Left lung (tissue), 10 donors: ENCODE data around the gene AWAT2. TPM values are rescaled to one million over a fixed set of nuclear protein-coding genes. Genes with fewer than 3 reads are reported as not detected.

Experiments
- ATAC-seq: fragments of 200-7000 bp; cut with Tn5 transposase; one replicate; pipeline ENCODE4 v1.9.1; 2020; ENCODE audit warnings: moderate library complexity
- DNase-seq, 4 donors: peaks; one replicate each; pipeline ENCODE4 v3.0.0-alpha.2; 2013 to 2020
- H3K27ac ChIP-seq, 2 donors: fragments of 200-600 bp; sonication (generic) in 1 of 2; one replicate each; pipeline versions ENCODE4 v1.5.0 to v1.8.0; 2020 to 2021
- H3K27me3 ChIP-seq, 2 donors: fragments of 200-600 bp; sonication (generic) in 1 of 2; one replicate each; pipeline versions ENCODE4 v1.5.0 to v1.8.0; 2020 to 2021
- H3K36me3 ChIP-seq, 2 donors: fragments of 200-600 bp; sonication (generic) in 1 of 2; one replicate each; pipeline versions ENCODE4 v1.5.0 to v1.8.0; 2020 to 2021
- H3K4me1 ChIP-seq, 2 donors: fragments of 200-600 bp; one replicate each; pipeline ENCODE4 v1.8.0; 2021
- H3K4me3 ChIP-seq, 2 donors: fragments of 200-600 bp; sonication (generic) in 1 of 2; one replicate each; pipeline versions ENCODE4 v1.5.0 to v1.8.0; 2020 to 2021; ENCODE audit warnings: mild to moderate bottlenecking in 1 of 2
- H3K9me3 ChIP-seq, 2 donors: fragments of 200-600 bp; sonication (generic) in 1 of 2; one replicate each; pipeline versions ENCODE4 v1.5.0 to v1.8.0; 2020 to 2021
- intact Hi-C, 2 donors: fragments of 100-400 bp; cut with DNase I; formaldehyde crosslinking; loops; one replicate each; pipeline versions ENCODE4 v1.11.2 to v1.14.2; 2022
- polyA plus RNA-seq, 6 donors: library from polyadenylated mRNA; unstranded; fragments of 120-200 nt; gene quantifications; one replicate each; pipeline ENCODE4 v1.2.1, GENCODE V29; 2013; ENCODE audit not compliant: insufficient read length in 6 of 6
- total RNA-seq, 2 donors: library from RNA; stranded (reverse); fragmentation: NEBNext Ultra II Directional; extraction: Animal tissue kit (Norgen Biotek cat#: 25700); gene quantifications; one replicate each; pipeline ENCODE4 v1.2.1, GENCODE V29; 2021
- TF ChIP-seq, protein P1 (sequence below), 2 donors: fragments of 200-600 bp; sonication (generic) in 1 of 2; IDR thresholded peaks; one replicate each; pipeline versions ENCODE4 v1.5.0 to v1.8.0; 2021; ENCODE audit warnings: antibody characterized with exemption in 2 of 2
- donor health status: DM: no; HTN: yes; CAD: no.
- donor health status: DM: no; HTN: no; CAD: no.

The AWAT2 gene
- total and polyA plus RNA-seq, 8 donors: not detected

DNA sequence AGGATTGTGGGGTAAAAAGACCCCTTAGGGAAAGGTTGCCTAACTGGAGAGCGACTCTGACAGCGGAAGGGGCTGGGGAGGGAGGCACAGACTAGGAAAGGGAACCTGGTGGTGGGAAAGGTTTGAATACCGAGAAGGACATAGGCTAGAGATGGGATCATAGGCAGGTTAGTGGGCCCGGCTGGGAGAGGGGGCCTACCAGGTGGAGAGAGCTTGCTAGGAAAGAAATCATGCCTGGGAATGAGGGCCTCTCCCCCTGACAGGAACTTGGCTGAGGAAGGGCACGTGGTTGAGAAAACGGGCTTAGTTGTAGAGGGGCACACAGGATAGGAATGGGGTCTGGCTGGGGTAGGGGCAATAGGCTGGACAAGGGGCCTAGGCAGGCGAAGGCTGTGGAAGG lies 16.9 kb upstream of the AWAT2 start:
- H3K4me3 ChIP-seq: no peak overlapping the region
- TF ChIP-seq, protein P1, sequence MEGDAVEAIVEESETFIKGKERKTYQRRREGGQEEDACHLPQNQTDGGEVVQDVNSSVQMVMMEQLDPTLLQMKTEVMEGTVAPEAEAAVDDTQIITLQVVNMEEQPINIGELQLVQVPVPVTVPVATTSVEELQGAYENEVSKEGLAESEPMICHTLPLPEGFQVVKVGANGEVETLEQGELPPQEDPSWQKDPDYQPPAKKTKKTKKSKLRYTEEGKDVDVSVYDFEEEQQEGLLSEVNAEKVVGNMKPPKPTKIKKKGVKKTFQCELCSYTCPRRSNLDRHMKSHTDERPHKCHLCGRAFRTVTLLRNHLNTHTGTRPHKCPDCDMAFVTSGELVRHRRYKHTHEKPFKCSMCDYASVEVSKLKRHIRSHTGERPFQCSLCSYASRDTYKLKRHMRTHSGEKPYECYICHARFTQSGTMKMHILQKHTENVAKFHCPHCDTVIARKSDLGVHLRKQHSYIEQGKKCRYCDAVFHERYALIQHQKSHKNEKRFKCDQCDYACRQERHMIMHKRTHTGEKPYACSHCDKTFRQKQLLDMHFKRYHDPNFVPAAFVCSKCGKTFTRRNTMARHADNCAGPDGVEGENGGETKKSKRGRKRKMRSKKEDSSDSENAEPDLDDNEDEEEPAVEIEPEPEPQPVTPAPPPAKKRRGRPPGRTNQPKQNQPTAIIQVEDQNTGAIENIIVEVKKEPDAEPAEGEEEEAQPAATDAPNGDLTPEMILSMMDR (IDR thresholded peaks at IDR 0.05): no peak
- H3K27me3 ChIP-seq: peaks cover 0 to 6% of the 10 kb centered on the region in 2 donors
- H3K27ac ChIP-seq: no peak overlapping the region
- DNase-seq (no peak), ATAC-seq (no peak)
- no peaks in the 10 kb centered on the region for H3K9me3 ChIP-seq
- no peaks in the 10 kb centered on the region for H3K36me3 ChIP-seq
- H3K4me1 ChIP-seq: no peaks in the 10 kb centered on the region
- intact Hi-C loops: no loop called here

DNA sequence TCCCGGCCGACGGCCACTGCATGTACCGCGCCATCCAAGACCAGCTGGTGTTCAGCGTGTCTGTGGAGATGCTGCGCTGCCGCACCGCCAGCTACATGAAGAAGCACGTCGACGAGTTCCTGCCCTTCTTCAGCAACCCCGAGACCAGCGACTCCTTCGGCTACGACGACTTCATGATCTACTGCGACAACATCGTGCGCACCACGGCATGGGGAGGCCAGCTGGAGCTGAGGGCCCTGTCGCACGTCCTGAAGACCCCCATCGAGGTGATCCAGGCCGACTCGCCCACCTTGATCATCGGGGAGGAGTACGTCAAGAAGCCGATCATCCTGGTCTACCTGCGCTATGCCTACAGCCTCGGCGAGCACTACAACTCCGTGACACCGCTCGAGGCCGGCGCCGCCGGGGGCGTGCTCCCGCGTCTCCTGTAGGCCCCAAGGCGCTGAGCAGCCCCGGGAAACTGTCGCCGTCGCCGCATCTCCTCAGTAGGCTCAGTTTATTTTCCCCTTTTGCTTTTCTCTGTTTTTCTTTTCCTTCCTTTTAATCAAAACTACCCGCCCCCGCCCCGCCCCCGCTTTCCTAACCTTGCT lies 13.3 kb upstream of the AWAT2 start:
- TF ChIP-seq, protein P1 (IDR thresholded peaks at IDR 0.05): no peak
- Histone ChIP-seq H3K9me3 (no peaks in the 10 kb centered on the region), H3K27me3 (no peaks in the 10 kb centered on the region), H3K27ac (no peak overlapping the region), H3K4me1 (no peaks in the 10 kb centered on the region), H3K36me3 (no peaks in the 10 kb centered on the region), H3K4me3 (no peak overlapping the region)
- ATAC-seq: no peak
- no peak for DNase-seq
- intact Hi-C loops: no loop called here

GRCh38 chrX:70062076-70062475 lies 12.3 kb upstream of the AWAT2 start, which contains the start of gene OTUD6A:
TSS of gene OTUD6A (plus strand) at chrX:70062457. CDS start at chrX:70062525, 68 bp downstream.
- H3K27me3 ChIP-seq: no peaks in the 10 kb centered on the region
- TF ChIP-seq, protein P1 (IDR thresholded peaks at IDR 0.05): no peak

DNA sequence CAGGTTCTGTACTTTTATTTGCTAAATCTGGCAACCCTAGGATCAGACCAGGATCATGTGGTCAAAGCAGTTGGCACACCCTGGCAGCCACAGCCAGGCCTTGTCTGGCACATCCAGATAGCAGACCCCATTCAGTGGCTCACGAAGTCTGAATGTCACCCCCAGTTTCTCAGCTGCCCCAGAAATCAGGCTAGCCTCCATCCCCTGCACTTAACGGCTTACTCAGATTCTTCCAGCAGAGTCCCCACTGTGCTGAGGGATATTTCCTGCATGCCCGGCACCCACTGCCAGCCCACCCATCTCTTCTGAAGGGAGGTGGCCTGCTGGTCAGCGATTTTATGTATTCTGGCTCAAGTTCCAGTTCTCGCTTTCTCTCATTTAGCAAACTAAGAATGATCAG lies 4.7 kb upstream of the AWAT2 start:
- ATAC-seq: no peak
- intact Hi-C loops: no loop called here
- Histone ChIP-seq H3K9me3 (no peaks in the 10 kb centered on the region), H3K27ac (no peak overlapping the region), H3K27me3 (no peaks in the 10 kb centered on the region), H3K4me3 (no peak overlapping the region), H3K36me3 (no peaks in the 10 kb centered on the region), H3K4me1 (no peaks in the 10 kb centered on the region)
- no peak for DNase-seq
- TF ChIP-seq, protein P1 (IDR thresholded peaks at IDR 0.05): no peak

More at GRCh38 chrX:70062076-70062475, 12.3 kb upstream of the AWAT2 start, which contains the start of gene OTUD6A:
- Histone ChIP-seq H3K4me3 (no peak within 1 kb of the TSS), H3K36me3 (no peaks in the 10 kb centered on the region), H3K9me3 (no peaks in the 10 kb centered on the region), H3K27ac (no peak within 1 kb of the TSS), H3K4me1 (no peaks in the 10 kb centered on the region)
- no peak for ATAC-seq
- intact Hi-C loops: no loop called here
- DNase-seq: no peak

GRCh38 chrX:70052895-70053615 lies 3.3 kb upstream of the AWAT2 start:
- H3K4me3 ChIP-seq: no peak overlapping the region
- H3K36me3 ChIP-seq: no peaks in the 10 kb centered on the region
- no peak for DNase-seq
- no peak for ATAC-seq
- intact Hi-C loops: no loop called here
- no peaks in the 10 kb centered on the region for H3K9me3 ChIP-seq
- no peaks in the 10 kb centered on the region for H3K4me1 ChIP-seq
- TF ChIP-seq, protein P1 (IDR thresholded peaks at IDR 0.05): no peak
- no peak overlapping the region for H3K27ac ChIP-seq
- H3K27me3 ChIP-seq: no peaks in the 10 kb centered on the region
